ENCODE results near the gene BABAM2.
"Not testable (repeated sequence)": the region's sequence is repeated elsewhere in the genome, so short reads cannot be mapped to it uniquely, and the experiment has no call there.

BABAM2 gene

DNA sequence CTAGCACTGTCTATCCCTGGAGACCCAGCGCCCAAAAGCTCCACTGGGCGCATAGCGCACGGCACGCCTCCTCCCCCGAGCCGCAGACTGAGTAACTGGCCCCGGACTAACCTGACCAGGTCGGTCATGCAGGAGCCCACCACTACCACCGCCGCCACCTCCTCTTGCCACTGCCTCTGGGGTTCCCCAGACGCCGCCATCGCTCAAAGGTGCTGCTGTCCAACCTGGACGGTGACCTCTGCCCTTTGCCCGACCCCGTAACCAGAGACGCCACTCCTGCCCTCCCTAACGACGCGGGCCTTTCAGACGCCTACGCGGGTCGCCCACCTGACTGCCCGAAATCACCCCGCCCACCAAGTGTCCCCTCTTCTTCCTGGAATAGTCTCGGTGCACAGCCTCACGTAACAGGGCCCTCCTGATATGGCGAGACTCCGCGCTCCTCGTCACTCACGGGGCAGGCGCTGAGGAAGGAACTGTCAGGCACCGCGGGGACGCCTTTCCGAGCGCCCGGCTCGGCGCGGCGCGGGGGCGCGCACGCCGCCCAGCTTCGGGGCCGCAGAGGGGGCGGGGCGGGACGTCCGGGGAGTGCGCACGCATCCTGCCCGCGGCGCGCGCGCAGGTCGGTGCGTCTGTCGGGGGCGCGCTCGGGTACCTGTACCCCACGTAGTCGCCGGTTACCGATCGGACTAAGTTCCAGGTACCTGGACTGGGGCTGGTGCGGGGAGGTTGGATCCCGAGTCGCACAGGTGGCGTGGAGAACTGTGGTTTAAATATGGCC is at the start of gene BABAM2, which contains the start of gene RBKS:
Gene BABAM2 (plus strand): TSS at position 584 of the 778 bp plus-strand sequence. CDS start 3,828 bp downstream, outside the sequence.
Gene RBKS (minus strand): TSS at position 242 of the 778 bp plus-strand sequence. CDS start 42 bp downstream, at position 200.
- DNase-seq, result peak; percentile 45

DNA sequence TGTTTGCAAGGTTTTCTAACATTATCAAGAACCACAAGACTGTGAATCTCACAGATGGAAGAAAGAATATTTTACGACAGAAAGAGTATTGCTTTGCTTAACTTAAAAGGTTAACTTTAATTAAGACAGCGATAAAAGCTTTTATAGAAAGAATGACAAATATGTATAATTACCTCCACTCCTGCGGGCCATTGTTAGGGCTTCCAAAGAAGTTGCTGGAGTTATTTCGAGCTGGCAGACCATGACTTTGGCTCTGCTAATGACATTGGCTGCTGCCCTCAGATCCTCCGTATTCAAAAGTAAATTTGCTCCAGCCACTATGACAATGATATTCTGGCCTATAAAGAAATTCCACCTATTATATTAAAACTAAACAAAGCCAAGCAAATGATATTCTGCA is 47.6 kb upstream of the BABAM2 start:
- DNase-seq, result no peak

DNA sequence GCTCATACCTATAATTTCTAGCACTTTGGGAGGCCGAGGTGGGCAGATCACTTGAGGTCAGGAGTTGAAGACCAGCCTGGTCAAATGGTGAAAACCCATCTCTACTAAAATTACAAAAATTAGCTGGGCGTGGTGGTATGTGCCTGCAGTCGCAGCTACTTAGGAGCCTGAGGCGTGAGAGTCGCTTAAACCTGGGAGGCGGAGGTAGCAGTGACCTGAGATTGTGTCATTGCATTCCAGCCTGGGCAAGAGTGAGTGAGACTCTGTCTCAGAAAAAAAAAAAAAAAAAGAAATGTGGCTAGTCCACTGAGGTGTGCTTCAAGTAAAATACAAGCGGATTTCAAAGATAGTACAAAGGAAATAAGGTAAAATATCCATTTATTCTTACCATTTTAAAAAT is 46.5 kb upstream of the BABAM2 start:
- DNase-seq, result no peak

DNA sequence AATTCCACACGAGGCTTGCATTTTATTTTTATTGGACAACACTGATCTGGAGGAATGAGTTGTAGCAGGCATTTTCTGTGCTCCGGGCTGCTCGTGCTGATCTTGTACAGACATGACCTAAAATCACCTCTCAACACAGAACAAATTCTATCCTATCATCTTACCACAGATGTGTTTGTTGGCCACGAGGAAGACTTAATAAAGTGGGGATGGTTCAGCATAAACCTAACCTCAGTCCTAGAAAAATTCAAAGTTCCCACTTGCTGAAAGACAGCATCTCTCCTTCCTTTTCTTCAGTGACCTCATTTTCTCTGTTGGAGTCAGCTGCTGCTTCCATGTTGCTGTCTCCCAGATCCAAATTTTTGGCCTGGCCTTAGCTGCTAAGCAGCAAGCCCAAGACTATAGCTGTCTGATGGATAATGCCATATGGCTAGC is 45.7 kb upstream of the BABAM2 start:
- peak; percentile 37 for DNase-seq

DNA sequence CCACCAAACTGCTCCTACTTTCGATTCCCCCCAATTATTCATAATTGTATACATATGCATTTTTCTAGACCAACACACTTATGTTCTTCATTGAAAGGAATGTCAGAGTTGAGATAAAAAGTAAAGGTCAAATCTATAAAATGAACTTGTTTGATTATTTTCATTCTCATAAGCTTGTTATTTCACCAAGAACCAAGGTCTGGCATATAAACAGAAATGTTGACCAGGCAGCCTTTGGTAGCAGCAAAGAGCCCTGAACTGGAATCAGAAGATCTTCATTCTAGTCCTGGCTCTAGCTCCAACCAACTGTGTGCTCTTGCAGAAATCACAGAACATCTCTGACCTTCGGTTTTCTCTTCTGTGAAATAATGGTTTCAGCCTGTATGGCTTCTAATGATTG is 43.2 kb upstream of the BABAM2 start:
- no peak for DNase-seq

DNA sequence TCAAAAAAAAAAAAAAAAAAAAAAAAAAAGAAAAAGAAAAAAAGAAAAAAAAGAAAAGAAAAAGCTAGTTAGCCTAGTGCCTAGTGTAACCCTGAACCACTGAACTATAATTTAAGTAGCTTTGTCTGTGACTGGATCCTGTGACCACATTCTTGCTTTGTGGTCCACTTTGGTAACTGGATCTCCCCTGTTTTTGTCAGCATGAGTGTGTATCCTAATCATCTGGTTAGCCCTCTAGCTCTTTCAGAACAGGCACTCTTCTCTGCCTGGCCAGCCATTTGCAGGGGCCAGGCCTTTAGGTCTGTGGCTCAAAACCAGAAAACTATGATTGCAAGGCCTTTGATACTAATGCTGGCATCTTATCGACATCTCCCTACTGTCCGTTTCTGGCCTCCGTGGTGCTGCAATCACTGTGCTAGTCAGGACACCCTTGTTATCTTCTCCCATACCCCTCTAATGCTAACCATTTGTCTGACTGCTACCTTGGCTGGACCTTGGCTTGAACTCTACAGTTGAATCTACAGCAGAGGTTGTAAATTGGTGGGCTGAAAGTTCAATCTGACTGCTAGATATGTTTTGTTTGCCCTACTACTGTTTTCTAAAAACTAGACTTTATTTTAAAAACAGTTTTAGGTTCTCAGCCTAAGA is 40.8 kb upstream of the BABAM2 start:
- no peak for DNase-seq

DNA sequence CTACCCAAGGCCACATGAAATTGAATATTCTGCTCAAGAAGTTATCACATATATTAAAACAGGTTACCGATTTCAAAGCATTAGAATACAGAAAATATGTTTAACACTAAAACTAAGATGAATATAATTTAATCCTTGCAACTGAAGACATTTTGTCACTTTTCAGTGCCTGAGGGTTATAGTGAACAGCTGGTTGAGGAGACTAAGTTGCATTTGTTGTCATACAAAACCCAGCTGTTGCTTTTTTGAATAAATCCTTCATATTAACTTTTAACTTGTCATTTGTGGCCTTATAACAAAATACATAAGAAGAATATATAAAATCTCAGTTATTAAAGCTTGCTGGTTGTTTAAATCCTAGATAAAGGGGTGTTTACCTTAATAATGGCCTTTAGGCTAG is 37.8 kb upstream of the BABAM2 start:
- no peak for DNase-seq

DNA sequence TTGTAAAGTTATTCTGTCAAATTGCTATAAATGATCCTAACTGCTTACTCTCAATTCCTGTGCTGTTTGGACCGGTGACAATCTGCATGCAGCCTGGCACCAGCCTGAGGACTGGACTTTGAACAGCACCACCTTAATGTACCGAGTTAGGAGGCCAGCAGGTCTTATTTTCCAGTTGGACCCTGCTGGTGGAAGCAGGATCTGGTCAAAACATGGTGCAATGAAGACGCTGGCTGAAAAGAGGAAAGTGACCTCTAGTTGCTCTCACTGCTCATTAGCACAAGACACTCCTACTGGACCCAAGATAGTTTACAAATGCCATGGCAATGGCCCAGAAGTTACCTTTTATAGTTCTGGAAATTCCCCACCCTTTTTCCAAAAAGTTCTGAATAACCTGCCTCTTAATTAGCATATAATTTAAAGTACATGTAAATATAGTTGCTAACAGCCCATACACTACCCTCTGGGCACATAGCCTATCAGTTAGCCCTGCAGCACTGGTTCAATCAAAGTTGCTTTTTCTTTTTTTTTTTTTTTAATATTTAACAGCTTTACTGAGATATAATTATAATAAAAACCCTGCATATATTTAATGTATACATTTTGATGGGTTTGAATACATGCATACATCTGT is 36.2 kb upstream of the BABAM2 start:
- no peak for DNase-seq

DNA sequence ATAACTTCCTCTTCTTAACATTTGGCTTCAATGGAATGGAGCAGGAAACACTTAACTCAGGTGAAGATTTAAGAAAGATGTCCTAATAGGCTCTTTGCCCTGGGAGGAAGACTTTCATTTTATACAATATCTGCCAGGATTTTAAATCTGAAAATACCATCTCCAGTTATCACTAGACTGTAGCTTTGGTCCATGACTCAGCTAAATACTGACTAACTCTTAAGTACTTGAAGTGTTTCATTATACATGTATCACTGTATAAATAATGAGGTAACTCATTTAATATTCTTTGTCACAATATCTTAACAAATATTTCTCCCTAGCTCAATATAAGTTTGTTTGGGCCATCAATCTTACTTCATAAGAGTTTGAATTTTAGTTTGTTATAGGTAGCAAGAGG is 35.1 kb upstream of the BABAM2 start:
- DNase-seq, result no peak

DNA sequence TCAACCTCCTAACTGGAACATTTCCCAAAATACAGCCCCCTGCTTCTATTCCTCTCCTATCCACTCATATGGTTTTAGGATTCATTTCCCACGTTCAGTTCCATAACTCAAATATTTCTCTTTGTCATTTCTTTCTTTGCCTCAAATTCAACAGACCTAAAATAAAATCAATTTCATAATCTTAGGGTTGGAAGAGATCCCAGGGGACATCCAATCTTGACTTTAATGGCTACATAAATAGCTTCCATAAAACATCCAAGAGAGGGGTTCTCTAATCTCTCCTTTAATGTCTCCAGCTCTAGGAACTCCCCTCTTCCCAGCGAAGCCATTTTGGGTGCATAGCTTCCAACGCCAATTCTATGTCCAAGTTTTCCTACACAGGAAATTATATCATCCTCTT is 34.1 kb upstream of the BABAM2 start:
- no peak for DNase-seq

DNA sequence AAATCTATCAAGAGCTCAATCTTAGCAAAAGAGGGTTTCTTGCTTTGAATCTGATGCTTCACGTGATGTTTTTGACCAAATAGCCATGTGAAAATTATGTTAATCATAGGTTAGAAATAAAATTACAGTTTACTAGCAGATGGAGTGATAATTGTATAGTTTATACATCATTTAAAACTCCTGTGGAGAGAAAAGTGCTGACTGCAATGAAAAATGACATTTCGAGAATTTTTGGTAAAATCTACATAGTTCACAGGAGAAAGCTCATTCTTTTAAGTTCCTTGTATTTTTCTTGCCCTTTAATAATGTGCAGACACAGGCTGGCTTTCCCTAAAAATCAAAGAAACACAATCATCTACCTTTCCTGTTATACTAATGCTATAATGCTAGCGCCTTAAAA is 33.6 kb upstream of the BABAM2 start:
- no peak for DNase-seq

DNA sequence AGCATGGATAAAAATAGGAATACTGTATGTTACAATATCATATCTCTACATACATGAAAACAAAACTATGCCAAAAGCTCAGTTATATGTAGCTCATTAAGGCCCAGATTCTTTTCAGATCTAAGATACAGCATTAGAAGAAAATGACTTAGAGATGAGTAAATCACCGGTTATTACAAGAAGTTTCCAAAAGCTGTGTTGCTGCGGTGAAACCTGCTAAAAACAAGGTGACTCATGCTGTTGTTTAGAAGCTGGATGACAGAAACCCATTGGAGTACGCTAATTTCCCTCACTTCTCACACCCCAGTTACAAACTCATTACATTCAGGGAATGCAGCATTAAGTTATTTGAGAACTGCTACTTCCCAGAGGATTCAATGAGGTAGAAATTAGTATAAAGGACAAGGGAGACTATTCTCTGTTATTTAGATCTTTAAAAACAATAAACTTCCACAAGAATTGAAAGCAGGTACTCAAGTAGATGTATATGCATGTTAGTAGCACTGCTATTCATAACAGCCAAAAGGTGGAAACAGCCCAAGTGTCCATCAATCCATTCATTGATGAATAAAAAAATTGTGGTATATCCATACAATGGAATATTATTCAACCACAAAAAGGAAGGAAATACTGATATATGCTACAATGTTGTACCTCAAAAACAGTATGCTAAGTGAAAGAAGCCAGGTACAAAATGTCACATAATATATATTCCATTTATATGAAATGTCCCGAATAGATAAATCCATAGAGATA is 32.9 kb upstream of the BABAM2 start:
- DNase-seq, result no peak

DNA sequence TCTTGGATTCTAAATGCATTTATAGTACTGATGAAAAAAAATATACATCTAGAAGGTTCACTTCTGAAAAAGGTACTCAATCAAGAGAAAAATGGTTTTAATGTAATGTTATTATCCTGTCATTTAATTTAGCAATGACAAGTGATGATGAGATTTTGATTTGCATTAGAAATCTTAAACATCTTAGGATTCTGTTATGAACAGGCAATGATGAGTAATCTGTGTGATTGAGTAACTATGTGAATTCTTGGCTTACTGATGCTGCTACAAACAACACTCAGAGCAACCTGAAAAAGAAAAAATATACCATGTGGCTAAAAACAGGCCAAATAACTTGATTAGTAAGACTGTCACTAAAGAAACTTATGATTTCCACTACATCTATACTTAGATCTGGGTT is 30.4 kb upstream of the BABAM2 start:
- DNase-seq, result no peak

DNA sequence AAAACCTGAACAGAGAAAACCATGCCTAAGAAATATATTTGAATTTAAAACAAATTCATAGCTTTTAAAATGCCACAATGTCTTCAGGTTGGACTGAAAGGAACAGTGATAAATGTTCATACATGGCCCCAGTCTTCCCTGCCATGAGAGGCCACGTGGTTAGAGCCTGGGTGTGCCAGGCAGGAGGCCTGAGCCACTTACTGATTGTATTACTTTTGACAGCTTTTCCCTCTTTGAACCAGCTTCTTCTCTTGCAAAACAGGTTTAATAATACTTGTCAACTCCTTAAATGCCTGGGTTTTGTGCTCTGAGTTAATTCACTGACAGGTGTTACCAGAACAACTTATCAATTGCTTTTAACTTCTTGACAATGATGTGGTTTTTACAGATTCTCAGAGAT is 27.4 kb upstream of the BABAM2 start:
- DNase-seq, result no peak

DNA sequence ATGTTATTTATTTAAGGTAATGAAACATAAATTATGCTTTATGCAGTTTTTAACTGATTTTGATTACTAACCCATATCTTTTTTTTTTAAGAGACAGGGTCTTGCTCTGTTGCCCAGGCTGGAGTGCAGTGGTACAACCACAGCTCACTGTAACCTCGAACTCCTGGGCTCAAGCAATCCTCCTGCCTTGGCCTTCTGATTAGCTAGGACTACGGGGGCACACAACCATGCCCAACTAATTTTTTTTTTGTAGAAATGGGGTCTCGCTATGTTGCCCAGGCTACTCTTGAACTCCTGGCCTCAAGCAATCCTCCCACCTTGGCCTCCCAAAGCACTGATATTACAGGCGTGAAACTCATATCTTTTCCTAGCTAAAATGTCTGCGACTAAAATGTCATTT is 26.6 kb upstream of the BABAM2 start:
- DNase-seq, result not testable (repeated sequence)

DNA sequence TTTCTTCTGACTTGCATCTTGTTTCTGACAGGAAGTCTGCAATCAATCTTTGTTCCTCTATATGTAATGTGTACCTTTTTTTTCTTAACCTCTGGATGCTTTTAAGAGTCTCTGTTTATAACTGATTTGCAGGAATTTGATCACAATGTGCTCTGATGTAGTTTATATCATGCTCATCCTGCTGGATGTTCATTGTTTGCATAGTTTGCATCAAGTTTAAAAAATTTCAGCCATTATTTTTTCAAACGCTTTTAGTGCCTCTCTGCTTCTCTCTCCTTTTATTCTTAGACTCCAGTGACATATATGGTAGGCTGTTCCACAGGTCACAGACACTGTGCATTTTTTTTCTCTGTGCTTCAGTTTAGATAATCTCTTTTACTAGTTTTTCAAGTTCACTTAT is 24.3 kb upstream of the BABAM2 start:
- DNase-seq, result no peak

DNA sequence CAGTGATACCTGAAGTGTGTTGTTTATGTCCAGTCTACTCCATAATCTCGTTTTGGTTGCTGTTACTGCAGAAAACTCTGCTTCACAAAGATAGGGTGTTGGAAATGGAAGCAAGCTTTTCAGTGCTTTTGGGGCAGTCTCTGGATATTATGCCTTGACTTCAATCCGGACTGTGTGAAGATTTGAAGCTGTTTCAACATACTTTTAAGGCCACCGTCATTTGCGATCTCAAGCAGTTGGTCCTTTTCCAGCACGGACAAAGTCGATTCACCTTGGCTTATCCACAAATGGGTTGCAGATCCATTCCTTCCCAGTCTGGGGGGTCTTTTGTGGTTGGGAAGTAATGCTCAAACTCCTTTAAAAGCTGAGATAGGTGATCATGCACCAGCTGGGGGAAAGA is 20.8 kb upstream of the BABAM2 start:
- no peak for DNase-seq

DNA sequence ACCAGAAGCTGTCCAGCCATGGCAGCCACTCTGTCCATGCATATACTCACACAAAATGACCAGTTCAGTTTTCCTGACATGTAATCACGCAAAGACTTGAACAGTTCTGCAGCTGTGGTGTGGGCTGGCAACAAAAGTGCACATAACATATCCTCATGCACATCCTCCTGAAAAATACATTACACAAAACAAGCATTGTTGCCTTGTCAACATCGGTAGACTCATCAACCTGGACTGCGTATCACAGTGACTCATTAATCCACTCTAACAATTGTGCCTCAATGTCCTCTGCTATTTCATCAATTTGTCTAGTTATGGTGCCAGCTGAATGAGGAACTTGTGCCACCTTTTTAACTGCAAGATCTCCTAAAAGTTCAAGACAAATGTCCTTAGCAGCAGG is 19.8 kb upstream of the BABAM2 start:
- DNase-seq, result no peak

DNA sequence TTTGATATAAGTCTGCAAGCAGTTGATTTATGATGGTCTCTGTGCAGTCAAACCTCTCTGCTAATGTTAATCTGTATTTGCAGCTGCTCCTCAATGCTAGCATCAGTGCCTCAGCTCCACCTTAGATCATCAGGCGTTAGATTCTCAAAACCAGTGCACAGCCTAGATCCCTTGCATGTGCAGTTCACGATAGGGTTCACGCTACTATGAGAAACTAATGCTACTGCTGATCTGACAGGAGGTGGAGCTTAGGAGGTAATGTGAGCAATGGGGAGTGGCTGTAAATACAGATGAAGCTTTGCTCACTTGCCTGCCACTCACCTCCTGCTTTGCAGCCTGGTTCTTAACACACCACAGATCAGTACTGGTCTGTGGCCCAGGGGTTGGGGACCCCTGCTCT is 18.7 kb upstream of the BABAM2 start:
- no peak for DNase-seq

DNA sequence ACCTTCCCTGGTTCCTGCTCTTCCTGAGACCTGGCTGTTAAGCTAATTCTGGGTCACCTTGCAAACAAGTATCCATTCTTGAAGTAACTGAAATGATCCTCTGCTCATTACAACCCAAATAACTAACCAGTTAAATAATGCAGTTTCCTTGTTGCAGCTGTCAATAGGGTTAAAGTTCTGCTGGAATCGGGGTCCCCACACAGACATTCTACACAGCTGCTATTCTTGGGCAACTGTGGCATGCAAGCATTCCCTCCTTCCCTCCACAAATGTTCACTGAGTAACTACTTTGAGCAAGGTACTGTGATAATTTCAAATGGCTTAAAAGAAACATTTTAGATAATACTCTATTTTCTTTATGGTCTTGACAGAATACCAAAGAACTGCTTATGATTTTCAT is 17.4 kb upstream of the BABAM2 start:
- no peak for DNase-seq

DNA sequence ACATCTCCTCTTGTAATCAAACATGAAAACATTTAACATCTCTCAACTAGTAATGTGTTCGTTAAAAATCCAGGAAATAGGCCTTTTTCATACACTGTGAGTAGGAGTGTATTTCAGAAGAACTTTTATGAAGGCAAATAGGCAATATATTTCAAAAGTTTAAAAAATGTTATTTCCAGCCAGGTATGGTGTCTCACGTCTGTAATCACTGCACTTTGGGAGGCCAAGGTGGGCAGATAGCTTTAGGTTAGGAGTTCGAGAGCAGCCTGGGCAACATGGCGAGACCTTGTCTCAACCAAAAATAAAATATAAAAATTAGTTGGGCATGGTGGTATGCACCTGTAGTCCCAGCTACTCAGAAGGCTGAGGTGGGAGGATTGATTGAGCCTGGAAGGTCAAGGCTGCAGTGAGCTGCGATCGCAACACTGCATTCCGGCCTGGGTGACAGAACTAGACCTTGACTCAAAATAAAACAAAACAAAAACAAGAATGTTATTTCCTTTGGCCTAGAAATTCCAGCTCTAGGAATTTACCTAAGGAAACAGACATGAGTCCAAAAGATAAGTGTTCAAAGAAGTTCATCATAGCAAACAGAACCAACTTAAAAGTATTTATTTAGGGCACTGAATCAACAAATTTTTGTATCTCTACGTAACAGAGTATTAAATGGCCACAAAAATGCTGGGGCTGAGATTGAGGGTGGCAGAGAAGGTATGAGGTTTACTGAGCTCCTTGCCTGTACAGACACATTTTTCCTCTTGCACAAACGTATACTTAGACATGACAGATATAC is 15.2 kb upstream of the BABAM2 start:
- no peak for DNase-seq

DNA sequence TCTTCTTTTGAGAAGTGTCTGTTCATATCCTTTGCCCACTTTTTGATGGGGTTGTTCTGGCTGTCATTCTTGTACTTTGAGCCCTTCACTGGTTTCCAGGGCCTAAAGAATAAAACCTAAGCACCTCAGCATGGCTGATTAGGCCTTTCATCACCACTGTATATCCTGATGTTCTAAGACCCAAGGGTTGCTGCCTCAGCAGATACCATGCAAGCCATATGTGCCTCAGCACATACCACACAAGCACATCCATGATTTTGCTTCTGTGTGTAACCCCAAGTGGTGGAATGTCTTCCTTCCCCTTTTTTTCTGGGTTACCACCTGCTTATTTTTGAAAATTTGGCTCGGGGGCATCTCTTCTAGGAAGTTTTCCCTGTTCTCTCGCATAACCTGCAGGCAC is 11.7 kb upstream of the BABAM2 start:
- no peak for DNase-seq
